ENCODE results near the gene CSF1R. TPM values are rescaled to one million over a fixed set of nuclear protein-coding genes. Genes with fewer than 3 reads are reported as not detected.

CSF1R gene
- polyA plus RNA-seq, 1 donor (not counting 4 experiments of a cell fraction or from before 2014, with no cell fraction given), result not detected

- Histone ChIP-seq H3K36me3 (ENCODE audit: control insufficient read depth in 2 of 2, extremely low read depth in 1 of 2, insufficient read depth in 2 of 2, low read length in 2 of 2) (no peaks in the 10 kb centered on the region), H3K9me1 (ENCODE audit: control insufficient read depth, extremely low read depth, insufficient read depth, low read length) (no peaks in the 10 kb centered on the region), H3K27me3 (ENCODE audit: control insufficient read depth, extremely low read depth, insufficient read depth, low read length) (peaks cover 24% of the 10 kb centered on the region), H3K9ac (ENCODE audit: control insufficient read depth, extremely low read depth, insufficient read depth, low read length) (no peak overlapping the region), H4K20me1 (ENCODE audit: control insufficient read depth, extremely low read depth, insufficient read depth, low read length) (no peaks in the 10 kb centered on the region), H3K4me2 (ENCODE audit: control insufficient read depth, extremely low read depth, insufficient read depth, low read depth, low read length) (no peak overlapping the region), H3K9me3 (ENCODE audit: control insufficient read depth, low read depth, low read length) (no peaks in the 10 kb centered on the region), H3K4me1 (ENCODE audit: control insufficient read depth, extremely low read depth, insufficient read depth, low read length) (no peaks in the 10 kb centered on the region), H3K79me2 (ENCODE audit: control insufficient read depth, insufficient read depth, low read length) (no peaks in the 10 kb centered on the region), H3K4me3 (ENCODE audit: control insufficient read depth in 2 of 3, extremely low read depth in 1 of 3, insufficient read depth in 2 of 3, low read depth in 1 of 3, low read length in 3 of 3) (no peak overlapping the region), H3K27ac (ENCODE audit: control insufficient read depth, insufficient read depth, low read length) (no peak overlapping the region), H2AFZ (ENCODE audit: control insufficient read depth, low read length) (no peak overlapping the region)
- dilution Hi-C loops (cut with MboI; ENCODE audit: extremely low pct_ligation_motif_present, low sequenced_read_pairs), result no loop called here
- DNase-seq (ENCODE audit: low read depth, low spot score) (no peak), FAIRE-seq (no peak)
- TF ChIP-seq EZH2 (IDR thresholded peaks at IDR 0.05; ENCODE audit: low read length), result no peak
These were observed 9.3 kb downstream of the CSF1R start for GRCh38 chr5:150077060-150077459.

GRCh38 chr5:150075806-150076205 is 10.5 kb downstream of the CSF1R start:
- Histone ChIP-seq H3K9ac (ENCODE audit: control insufficient read depth, extremely low read depth, insufficient read depth, low read length) (no peak overlapping the region), H3K4me1 (ENCODE audit: control insufficient read depth, extremely low read depth, insufficient read depth, low read length) (no peaks in the 10 kb centered on the region), H3K36me3 (ENCODE audit: control insufficient read depth in 2 of 2, extremely low read depth in 1 of 2, insufficient read depth in 2 of 2, low read length in 2 of 2) (no peaks in the 10 kb centered on the region), H3K79me2 (ENCODE audit: control insufficient read depth, insufficient read depth, low read length) (no peaks in the 10 kb centered on the region), H3K27me3 (ENCODE audit: control insufficient read depth, extremely low read depth, insufficient read depth, low read length) (peaks cover 17% of the 10 kb centered on the region), H3K27ac (ENCODE audit: control insufficient read depth, insufficient read depth, low read length) (no peak overlapping the region), H3K9me3 (ENCODE audit: control insufficient read depth, low read depth, low read length) (no peaks in the 10 kb centered on the region), H2AFZ (ENCODE audit: control insufficient read depth, low read length) (no peak overlapping the region), H3K9me1 (ENCODE audit: control insufficient read depth, extremely low read depth, insufficient read depth, low read length) (no peaks in the 10 kb centered on the region), H3K4me2 (ENCODE audit: control insufficient read depth, extremely low read depth, insufficient read depth, low read depth, low read length) (no peak overlapping the region), H4K20me1 (ENCODE audit: control insufficient read depth, extremely low read depth, insufficient read depth, low read length) (no peaks in the 10 kb centered on the region), H3K4me3 (ENCODE audit: control insufficient read depth in 2 of 3, extremely low read depth in 1 of 3, insufficient read depth in 2 of 3, low read depth in 1 of 3, low read length in 3 of 3) (no peak overlapping the region)
- DNase-seq (ENCODE audit: low read depth, low spot score), result no peak
- FAIRE-seq, result no peak
- dilution Hi-C loops (cut with MboI; ENCODE audit: extremely low pct_ligation_motif_present, low sequenced_read_pairs), result no loop called here
- TF ChIP-seq CTCF (optimal IDR thresholded peaks at IDR 0.05 in 1 of 3, IDR thresholded peaks at IDR 0.05 in 1 of 3, conservative IDR thresholded peaks at IDR 0.05 in 1 of 3; ENCODE audit: extremely low read depth in 1 of 3, insufficient read depth in 2 of 3, low read length in 3 of 3), result no peak

- dilution Hi-C loops (cut with MboI; ENCODE audit: extremely low pct_ligation_motif_present, low sequenced_read_pairs), result no loop called here
- DNase-seq (ENCODE audit: low read depth, low spot score) (no peak), FAIRE-seq (no peak)
- Histone ChIP-seq H2AFZ (ENCODE audit: control insufficient read depth, low read length) (no peak overlapping the region), H3K27me3 (ENCODE audit: control insufficient read depth, extremely low read depth, insufficient read depth, low read length) (peaks cover 17% of the 10 kb centered on the region), H3K36me3 (ENCODE audit: control insufficient read depth in 2 of 2, extremely low read depth in 1 of 2, insufficient read depth in 2 of 2, low read length in 2 of 2) (no peaks in the 10 kb centered on the region), H3K9me1 (ENCODE audit: control insufficient read depth, extremely low read depth, insufficient read depth, low read length) (no peaks in the 10 kb centered on the region), H4K20me1 (ENCODE audit: control insufficient read depth, extremely low read depth, insufficient read depth, low read length) (no peaks in the 10 kb centered on the region), H3K9ac (ENCODE audit: control insufficient read depth, extremely low read depth, insufficient read depth, low read length) (no peak overlapping the region), H3K4me2 (ENCODE audit: control insufficient read depth, extremely low read depth, insufficient read depth, low read depth, low read length) (no peak overlapping the region), H3K4me3 (ENCODE audit: control insufficient read depth in 2 of 3, extremely low read depth in 1 of 3, insufficient read depth in 2 of 3, low read depth in 1 of 3, low read length in 3 of 3) (no peak overlapping the region), H3K4me1 (ENCODE audit: control insufficient read depth, extremely low read depth, insufficient read depth, low read length) (no peaks in the 10 kb centered on the region), H3K9me3 (ENCODE audit: control insufficient read depth, low read depth, low read length) (no peaks in the 10 kb centered on the region), H3K79me2 (ENCODE audit: control insufficient read depth, insufficient read depth, low read length) (no peaks in the 10 kb centered on the region), H3K27ac (ENCODE audit: control insufficient read depth, insufficient read depth, low read length) (no peak overlapping the region)
- TF ChIP-seq EZH2 (IDR thresholded peaks at IDR 0.05; ENCODE audit: low read length) (no peak), CTCF (optimal IDR thresholded peaks at IDR 0.05 in 1 of 3, IDR thresholded peaks at IDR 0.05 in 1 of 3, conservative IDR thresholded peaks at IDR 0.05 in 1 of 3; ENCODE audit: extremely low read depth in 1 of 3, insufficient read depth in 2 of 3, low read length in 3 of 3) (no peak)
These were observed 11.1 kb downstream of the CSF1R start for GRCh38 chr5:150075233-150075632.
